Measurements from ENCODE around the gene ADPRHL1.
"Not testable (repeated sequence)": the region's sequence is repeated elsewhere in the genome, so short reads cannot be mapped to it uniquely, and the experiment has no call there.

Gene ADPRHL1

GRCh38 chr13:113403255-113404104 is 49.8 kb downstream of the ADPRHL1 start:
- DNase-seq (ENCODE audit: low read depth in 2 of 2), result no peak

GRCh38 chr13:113402471-113403254 is 50.6 kb downstream of the ADPRHL1 start:
- no peak for DNase-seq (ENCODE audit: low read depth in 2 of 2)

- DNase-seq (ENCODE audit: low read depth in 2 of 2), result no peak
These were observed 51.6 kb downstream of the ADPRHL1 start for GRCh38 chr13:113401452-113402415.

- DNase-seq (ENCODE audit: low read depth in 2 of 2), result no peak
These were observed 52.5 kb downstream of the ADPRHL1 start for GRCh38 chr13:113400621-113401451.

- no peak for DNase-seq (ENCODE audit: low read depth in 2 of 2)
These were observed 53.5 kb downstream of the ADPRHL1 start for GRCh38 chr13:113399755-113400149.

- no peak for DNase-seq (ENCODE audit: low read depth in 2 of 2)
These were observed 54.1 kb downstream of the ADPRHL1 start for GRCh38 chr13:113398963-113399754.

- DNase-seq (ENCODE audit: low read depth in 2 of 2), result no peak
These were observed 55.5 kb downstream of the ADPRHL1 start for GRCh38 chr13:113397608-113398425.

GRCh38 chr13:113394339-113394640 is 59.0 kb downstream of the ADPRHL1 start:
- DNase-seq (ENCODE audit: low read depth in 2 of 2), result no peak

GRCh38 chr13:113393563-113394338 is 59.5 kb downstream of the ADPRHL1 start:
- DNase-seq (ENCODE audit: low read depth in 2 of 2), result peak; percentile 43 to 61

GRCh38 chr13:113393226-113393562 is 60.1 kb downstream of the ADPRHL1 start:
- no peak for DNase-seq (ENCODE audit: low read depth in 2 of 2)

GRCh38 chr13:113390874-113391497 is 62.3 kb downstream of the ADPRHL1 start:
- DNase-seq (ENCODE audit: low read depth in 2 of 2), result no peak

GRCh38 chr13:113389586-113389985 is 63.7 kb downstream of the ADPRHL1 start:
- not testable (repeated sequence) for DNase-seq (ENCODE audit: low read depth in 2 of 2)

- DNase-seq (ENCODE audit: low read depth in 2 of 2), result no peak
These were observed 65.9 kb downstream of the ADPRHL1 start for GRCh38 chr13:113387396-113387795.

GRCh38 chr13:113383089-113383488 is 70.2 kb downstream of the ADPRHL1 start:
- DNase-seq (ENCODE audit: low read depth in 2 of 2), result no peak

- DNase-seq (ENCODE audit: low read depth in 2 of 2), result not testable (repeated sequence)
These were observed 70.7 kb downstream of the ADPRHL1 start for GRCh38 chr13:113382542-113382941.

- no peak for DNase-seq (ENCODE audit: low read depth in 2 of 2)
These were observed 74.5 kb downstream of the ADPRHL1 start for GRCh38 chr13:113378825-113379224.

GRCh38 chr13:113374511-113375175 is 78.6 kb downstream of the ADPRHL1 start:
- no peak for DNase-seq (ENCODE audit: low read depth in 2 of 2)
